Glutamatergic neuron (in vitro differentiated cells): ENCODE measurements around the gene SLC7A8. TPM values are rescaled to one million over a fixed set of nuclear protein-coding genes. Genes with fewer than 3 reads are reported as not detected.

Source experiments
- DNase-seq: peaks from one replicate; pipeline ENCODE4 v3.0.0; 2022
- H3K27ac Mint-ChIP-seq: one replicate; pipeline ENCODE4 v1.8.0; 2020; ENCODE audit warnings: mild to moderate bottlenecking, mixed read lengths, inconsistent platforms; ENCODE audit not compliant: unreplicated experiment
- H3K27me3 Mint-ChIP-seq: one replicate; pipeline ENCODE4 v1.8.0; 2020; ENCODE audit warnings: mild to moderate bottlenecking, moderate library complexity, mixed read lengths, inconsistent platforms; ENCODE audit not compliant: unreplicated experiment
- H3K36me3 Mint-ChIP-seq: one replicate; pipeline ENCODE4 v1.8.0; 2020; ENCODE audit warnings: mild to moderate bottlenecking, mixed read lengths, inconsistent platforms; ENCODE audit not compliant: unreplicated experiment
- H3K4me1 Mint-ChIP-seq: one replicate; pipeline ENCODE4 v1.8.0; 2020; ENCODE audit warnings: mild to moderate bottlenecking, low read depth, mixed read lengths, inconsistent platforms; ENCODE audit not compliant: unreplicated experiment
- H3K4me3 Mint-ChIP-seq: one replicate; pipeline ENCODE4 v1.8.0; 2020; ENCODE audit warnings: mild to moderate bottlenecking, mixed read lengths, inconsistent platforms; ENCODE audit not compliant: unreplicated experiment
- H3K9me3 Mint-ChIP-seq: one replicate; pipeline ENCODE4 v1.8.0; 2020; ENCODE audit warnings: mild to moderate bottlenecking, moderate library complexity, mixed read lengths, inconsistent platforms; ENCODE audit not compliant: unreplicated experiment
- total RNA-seq: library from RNA; stranded (reverse); fragmentation: NEBNext Ultra II Directional; extraction: Animal tissue kit (Norgen Biotek cat#: 25700); gene quantifications from one replicate; pipeline ENCODE4 v1.2.1, GENCODE V29; 2021; ENCODE audit not compliant: unreplicated experiment
- TF ChIP-seq, protein P1 (sequence below): fragments of 200-600 bp; sonication (generic); IDR thresholded peaks from one replicate; pipeline ENCODE4 v1.5.0; 2021; ENCODE audit not compliant: partially characterized antibody, unreplicated experiment

Gene SLC7A8
- total RNA-seq, 1 donor from 2014 or later, result 7.9 TPM

GRCh38 chr14:23114669-23115038 is 68.8 kb downstream of the SLC7A8 start:
- DNase-seq, result no peak
- Mint-ChIP-seq H3K4me3 (no peak overlapping the region), H3K27ac (no peak overlapping the region), H3K27me3 (peaks cover 3% of the 10 kb centered on the region), H3K9me3 (peaks cover 3% of the 10 kb centered on the region), H3K4me1 (peaks cover 3% of the 10 kb centered on the region), H3K36me3 (no peaks in the 10 kb centered on the region)
- TF ChIP-seq, protein P1, sequence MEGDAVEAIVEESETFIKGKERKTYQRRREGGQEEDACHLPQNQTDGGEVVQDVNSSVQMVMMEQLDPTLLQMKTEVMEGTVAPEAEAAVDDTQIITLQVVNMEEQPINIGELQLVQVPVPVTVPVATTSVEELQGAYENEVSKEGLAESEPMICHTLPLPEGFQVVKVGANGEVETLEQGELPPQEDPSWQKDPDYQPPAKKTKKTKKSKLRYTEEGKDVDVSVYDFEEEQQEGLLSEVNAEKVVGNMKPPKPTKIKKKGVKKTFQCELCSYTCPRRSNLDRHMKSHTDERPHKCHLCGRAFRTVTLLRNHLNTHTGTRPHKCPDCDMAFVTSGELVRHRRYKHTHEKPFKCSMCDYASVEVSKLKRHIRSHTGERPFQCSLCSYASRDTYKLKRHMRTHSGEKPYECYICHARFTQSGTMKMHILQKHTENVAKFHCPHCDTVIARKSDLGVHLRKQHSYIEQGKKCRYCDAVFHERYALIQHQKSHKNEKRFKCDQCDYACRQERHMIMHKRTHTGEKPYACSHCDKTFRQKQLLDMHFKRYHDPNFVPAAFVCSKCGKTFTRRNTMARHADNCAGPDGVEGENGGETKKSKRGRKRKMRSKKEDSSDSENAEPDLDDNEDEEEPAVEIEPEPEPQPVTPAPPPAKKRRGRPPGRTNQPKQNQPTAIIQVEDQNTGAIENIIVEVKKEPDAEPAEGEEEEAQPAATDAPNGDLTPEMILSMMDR, result no peak

- TF ChIP-seq, protein P1, result no peak
Observed at GRCh38 chr14:23114120-23114458, 69.4 kb downstream of the SLC7A8 start.

DNA sequence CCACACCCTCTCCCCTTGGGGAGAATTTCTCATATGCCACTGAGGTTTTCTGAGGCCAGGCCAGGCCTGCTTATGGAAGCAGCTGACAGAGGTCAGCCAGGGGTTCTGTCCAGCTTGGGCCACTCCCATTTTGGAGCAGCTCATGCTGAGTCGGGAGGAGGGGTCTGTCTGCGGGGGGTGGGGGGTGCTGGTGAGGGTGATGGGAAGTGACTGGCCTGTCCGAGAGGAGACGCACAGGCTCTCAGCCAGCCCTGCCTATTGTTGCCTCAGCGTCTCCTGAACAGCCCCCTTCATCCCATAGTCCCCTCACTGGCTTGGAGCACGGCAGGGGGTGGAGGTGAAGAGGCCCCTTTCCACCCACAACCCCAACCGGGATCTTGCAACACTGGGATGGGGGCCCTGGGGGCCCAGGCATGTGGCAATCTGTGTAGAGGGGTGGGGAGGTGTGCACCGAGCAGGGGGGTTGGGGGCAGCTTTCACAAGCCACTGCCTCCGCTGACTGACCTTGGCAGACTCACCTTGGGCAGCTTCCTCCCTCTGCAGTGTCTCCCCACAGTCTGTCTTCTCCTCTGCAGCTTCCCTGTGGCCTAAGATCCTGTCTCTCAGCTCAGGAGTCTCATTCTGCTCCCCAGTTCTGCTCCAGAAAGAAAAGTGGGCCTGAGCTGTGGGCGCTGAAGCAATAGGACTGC is 69.9 kb downstream of the SLC7A8 start:
- Mint-ChIP-seq H3K4me1 (peaks cover 3% of the 10 kb centered on the region), H3K36me3 (no peaks in the 10 kb centered on the region), H3K27me3 (peaks cover 3% of the 10 kb centered on the region), H3K4me3 (no peak overlapping the region), H3K9me3 (peaks cover 8% of the 10 kb centered on the region), H3K27ac (no peak overlapping the region)
- DNase-seq, result no peak
- TF ChIP-seq, protein P1, result no peak

More at GRCh38 chr14:23114120-23114458, 69.4 kb downstream of the SLC7A8 start:
- Mint-ChIP-seq H3K27me3 (peaks cover 3% of the 10 kb centered on the region), H3K36me3 (no peaks in the 10 kb centered on the region), H3K4me3 (no peak overlapping the region), H3K27ac (no peak overlapping the region), H3K4me1 (peaks cover 3% of the 10 kb centered on the region), H3K9me3 (peaks cover 5% of the 10 kb centered on the region)
- no peak for DNase-seq

- no peak for DNase-seq
- H3K27me3 Mint-ChIP-seq, result peaks cover 3% of the 10 kb centered on the region
- peaks cover 5% of the 10 kb centered on the region for H3K9me3 Mint-ChIP-seq
- peaks cover 3% of the 10 kb centered on the region for H3K4me1 Mint-ChIP-seq
- H3K27ac Mint-ChIP-seq, result no peak overlapping the region
- H3K4me3 Mint-ChIP-seq, result no peak overlapping the region
- TF ChIP-seq, protein P1, result no peak
- H3K36me3 Mint-ChIP-seq, result no peaks in the 10 kb centered on the region
Observed at GRCh38 chr14:23112359-23113178, 70.9 kb downstream of the SLC7A8 start.
